ENCODE measurements around the gene HEXIM2. TPM values are rescaled to one million over a fixed set of nuclear protein-coding genes. Genes with fewer than 3 reads are reported as not detected.
A peak's percentile ranks its signal among the peaks of the same experiment; 100 is the strongest.

Gene HEXIM2
- total RNA-seq, 1 experiment from 2014 or later, result 12.5 TPM

DNA sequence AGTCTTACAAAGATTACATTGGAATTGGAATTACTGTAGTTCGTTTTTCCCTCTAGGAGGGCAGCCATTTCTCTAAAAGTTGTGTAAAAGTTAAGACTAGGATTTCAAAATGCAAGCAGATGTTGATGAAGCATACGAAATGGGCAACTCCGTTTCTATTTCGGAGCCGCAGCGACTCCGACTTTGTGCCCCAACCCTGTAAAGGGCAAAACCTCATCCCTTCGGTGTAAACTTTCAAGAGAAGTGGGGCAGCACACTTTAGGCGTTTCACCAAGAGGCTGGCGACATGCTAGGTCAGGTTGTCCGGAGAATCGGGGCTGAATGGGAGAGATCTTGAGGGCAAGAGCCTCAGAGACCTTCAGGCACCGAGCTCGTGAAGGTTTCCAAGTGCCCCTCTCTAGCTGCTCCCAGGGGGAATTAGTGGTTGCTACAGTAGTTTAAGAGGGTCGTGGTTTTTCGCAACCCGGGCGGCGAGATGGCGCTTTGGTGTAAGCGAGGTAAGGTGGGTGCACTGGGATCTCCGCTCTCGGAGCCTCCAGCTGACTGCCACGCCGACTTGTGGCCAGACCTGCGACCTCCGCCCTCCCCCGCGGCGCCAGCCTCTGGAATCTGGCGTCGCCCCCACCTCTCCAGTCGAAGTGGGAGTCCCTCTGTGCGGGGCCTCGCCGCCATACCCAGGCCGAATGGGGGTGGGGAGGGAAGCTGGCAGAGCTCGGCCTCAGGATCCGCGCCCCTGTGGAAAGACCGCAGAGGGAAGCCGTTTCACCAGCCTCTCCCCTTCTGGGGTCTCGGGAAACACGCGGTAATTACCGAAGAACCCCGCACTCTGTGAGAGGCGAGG, 1.0 kb upstream of the HEXIM2 start:
- Histone ChIP-seq H2BK12ac (ENCODE audit: insufficient read length, low read depth, low read length) (peak overlapping the region; percentile 82), H2AFZ (ENCODE audit: low read length) (no peak overlapping the region)

More for the DNA sequence above, 1.0 kb upstream of the HEXIM2 start:
- Histone ChIP-seq H3T11ph (ENCODE audit: low read length) (peak overlapping the region; percentile 97), H3K79me2 (ENCODE audit: insufficient read depth, low read length) (no peaks in the 10 kb centered on the region), H3K27ac (ENCODE audit: insufficient read length, low read depth, low read length) (peak overlapping the region; percentile 73), H4K8ac (replicated peaks; ENCODE audit: insufficient read length, low read depth, low read length) (no peak overlapping the region), H3K56ac (ENCODE audit: insufficient read length, low read depth, low read length) (peak overlapping the region; percentile 87), H3K27me3 (ENCODE audit: insufficient read depth, low read length) (no peaks in the 10 kb centered on the region), H3K4me2 (ENCODE audit: insufficient read depth, insufficient read length, low read length) (peak overlapping the region; percentile 97), H4K91ac (ENCODE audit: insufficient read length, low read depth, low read length) (peak overlapping the region; percentile 100), H3K23ac (ENCODE audit: insufficient read length, low read depth, low read length) (no peak overlapping the region), H3K9ac (ENCODE audit: extremely low read depth, insufficient read length, low read length) (peak overlapping the region; percentile 99), H3K9me3 (ENCODE audit: control insufficient read depth, low read depth, low read length) (no peaks in the 10 kb centered on the region), H3K23me2 (ENCODE audit: insufficient read length, low read depth, low read length, poor library complexity, severe bottlenecking) (peaks cover 6% of the 10 kb centered on the region), H2BK20ac (ENCODE audit: low read depth, low read length, poor library complexity, severe bottlenecking) (no peak overlapping the region), H3K4me1 (ENCODE audit: insufficient read depth, low read length) (0 out of 2 replicates have a peak, but pooled peaks cover 2% of the 10 kb centered on the region), H4K5ac (ENCODE audit: insufficient read length, low read depth, low read length) (peak overlapping the region; percentile 97), H2BK120ac (ENCODE audit: low read depth, low read length, poor library complexity, severe bottlenecking) (peak overlapping the region; percentile 99), H2BK15ac (ENCODE audit: low read depth, low read length) (0 out of 2 replicates have a peak overlapping the region, but pooled peaks have one; percentile 29), H3K79me1 (ENCODE audit: insufficient read depth, low read depth, low read length, poor library complexity, severe bottlenecking) (no peaks in the 10 kb centered on the region), H4K20me1 (ENCODE audit: control insufficient read depth, insufficient read depth, insufficient read length) (no peaks in the 10 kb centered on the region), H2AK5ac (ENCODE audit: insufficient read length, low read length) (no peak overlapping the region), H3K14ac (ENCODE audit: insufficient read depth, low read length) (peak overlapping the region; percentile 100), H3K18ac (ENCODE audit: insufficient read length, low read depth, low read length) (peak overlapping the region; percentile 100), H2BK5ac (ENCODE audit: insufficient read length, low read length) (peak overlapping the region; percentile 94), H3K4ac (ENCODE audit: low read depth, low read length) (peak overlapping the region; percentile 96; the same call in 1 of the 2 replicates)
- Mint-ChIP-seq H3K27me3 (ENCODE audit: low read depth) (no peaks in the 10 kb centered on the region), H3K27ac (peak overlapping the region; percentile 95 to 98 (median 98)), H3K4me3 (peak overlapping the region; percentile 92 to 98), H3K9me3 (no peaks in the 10 kb centered on the region), H3K36me3 (ENCODE audit: insufficient read depth in 1 of 3, low read depth in 3 of 3) (peaks cover 2 to 22% (median 9%) of the 10 kb centered on the region in 3 experiments; a peak in 6 of 7 replicates), H3K4me1 (peaks cover 21 to 24% of the 10 kb centered on the region in 2 experiments)
- DNase-seq, result peak; percentile 95
- WGBS (ENCODE audit: extremely low coverage, insufficient read length, low lambda C conversion rate), result no CpG with 5 or more reads among the region's 48 CpGs
- peak; percentile 57 for TF ChIP-seq CTCF (conservative IDR thresholded peaks at IDR 0.05)
